Loucy (cell line): Measurements from ENCODE around the gene EBF3.

Experiments used
- CTCF ChIP-seq: fragments of 200-600 bp; sonication (generic); conservative IDR thresholded peaks from 2 replicates; pipeline ENCODE4 v1.5.1; 2014; ENCODE audit warnings: mild to moderate bottlenecking, antibody characterized with exemption, low read length
- EZH2phosphoT487 ChIP-seq: fragments of 200-600 bp; IDR thresholded peaks from 2 replicates; pipeline ENCODE4 v1.6.1; 2018; ENCODE audit warnings: antibody characterized with exemption, mild to moderate bottlenecking, moderate library complexity, borderline replicate concordance

GRCh38 chr10:129847741-129848483 lies 116.2 kb downstream of the EBF3 start:
- no peak for TF ChIP-seq CTCF
- TF ChIP-seq EZH2phosphoT487, result no peak
